ENCODE results near the gene AMBP. TPM values are rescaled to one million over a fixed set of nuclear protein-coding genes. Genes with fewer than 3 reads are reported as not detected.

Gene AMBP
- total and polyA plus RNA-seq, 2 donors (not counting 1 experiment from before 2014, with no cell fraction given), result not detected

GRCh38 chr9:114077162-114077837, 800 bp downstream of the AMBP start:
- intact Hi-C loops (cut with micrococcal nuclease), result no loop called here
- Histone ChIP-seq H3K27ac (ENCODE audit: low read length in 2 of 2) (no peak overlapping the region), H3K79me2 (ENCODE audit: control insufficient read depth, insufficient read depth, low read length) (no peaks in the 10 kb centered on the region), H3K4me3 (ENCODE audit: control extremely low read depth in 1 of 5, extremely low read depth in 1 of 5, insufficient read depth in 1 of 5, low read depth in 2 of 5, low read length in 4 of 5) (no peak overlapping the region), H4K20me1 (ENCODE audit: control insufficient read depth, insufficient read depth, low read length, poor library complexity, severe bottlenecking) (no peaks in the 10 kb centered on the region), H3K36me3 (replicated peaks in 1 of 2; ENCODE audit: control extremely low read depth in 1 of 2, control insufficient read depth in 1 of 2, extremely low read depth in 1 of 2, insufficient read depth in 2 of 2, low read length in 1 of 2) (no peaks in the 10 kb centered on the region), H3K9ac (ENCODE audit: low read length) (no peak overlapping the region), H3K9me3 (ENCODE audit: control extremely low read depth in 1 of 3, control insufficient read depth in 2 of 3, insufficient read depth in 1 of 3, low read length in 2 of 3) (no peaks in the 10 kb centered on the region), H2AFZ (ENCODE audit: insufficient read depth, low read depth, low read length, poor library complexity, severe bottlenecking) (no peak overlapping the region), H3K27me3 (replicated peaks in 1 of 4; ENCODE audit: control extremely low read depth in 1 of 4, control insufficient read depth in 3 of 4, insufficient read depth in 4 of 4, low read length in 3 of 4) (peaks cover 0 to 2% (median 0%) of the 10 kb centered on the region in 4 experiments), H3K4me1 (ENCODE audit: control insufficient read depth in 2 of 2, insufficient read depth in 2 of 2, low read length in 2 of 2) (no peaks in the 10 kb centered on the region), H3K4me2 (replicated peaks; ENCODE audit: low read depth, low read length, poor library complexity, severe bottlenecking) (no peak overlapping the region)
- no peaks in the 10 kb centered on the region for H3K9me3 Mint-ChIP-seq (ENCODE audit: insufficient read depth)
- CTCF ChIA-PET, result no interaction called here
- H3K4me3 Mint-ChIP-seq, result no peak overlapping the region
- POLR2A ChIA-PET, result no interaction called here
- no peak for DNase-seq
- H3K27me3 Mint-ChIP-seq, result peaks cover 23% of the 10 kb centered on the region
- no peaks in the 10 kb centered on the region for H3K4me1 Mint-ChIP-seq
- ATAC-seq (ENCODE audit: low read depth), result no peak
- TF ChIP-seq CTCF (IDR thresholded peaks at IDR 0.05) (no peak), EZH2 (IDR thresholded peaks at IDR 0.05; ENCODE audit: borderline replicate concordance, insufficient read depth, low read depth, low read length, poor library complexity, severe bottlenecking) (no peak)
- WGBS (ENCODE audit: insufficient coverage), result 35% methylated on average over 5 of the region's 7 CpGs
- H3K27ac Mint-ChIP-seq, result no peak overlapping the region

GRCh38 chr9:114076237-114077161, 1.6 kb downstream of the AMBP start:
- H3K27ac ChIP-seq (ENCODE audit: low read length in 2 of 2), result no peak overlapping the region
- POLR2A ChIA-PET, result no interaction called here
- CTCF ChIA-PET, result no interaction called here
- Mint-ChIP-seq H3K27ac (no peak overlapping the region), H3K4me3 (no peak overlapping the region), H3K4me1 (no peaks in the 10 kb centered on the region), H3K9me3 (ENCODE audit: insufficient read depth) (no peaks in the 10 kb centered on the region), H3K27me3 (peaks cover 23% of the 10 kb centered on the region)
- no peak overlapping the region for H3K4me3 ChIP-seq (ENCODE audit: control extremely low read depth in 1 of 5, extremely low read depth in 1 of 5, insufficient read depth in 1 of 5, low read depth in 2 of 5, low read length in 4 of 5)
- WGBS (ENCODE audit: insufficient coverage), result 81% methylated on average over 8 of the region's 14 CpGs
- peaks cover 0 to 5% (median 0%) of the 10 kb centered on the region in 3 donors for H3K9me3 ChIP-seq (ENCODE audit: control extremely low read depth in 1 of 3, control insufficient read depth in 2 of 3, insufficient read depth in 1 of 3, low read length in 2 of 3)
- H3K27me3 ChIP-seq (replicated peaks in 1 of 4; ENCODE audit: control extremely low read depth in 1 of 4, control insufficient read depth in 3 of 4, insufficient read depth in 4 of 4, low read length in 3 of 4), result peaks cover 0 to 2% (median 0%) of the 10 kb centered on the region in 4 experiments
- no peak overlapping the region for H2AFZ ChIP-seq (ENCODE audit: insufficient read depth, low read depth, low read length, poor library complexity, severe bottlenecking)
- H3K36me3 ChIP-seq (replicated peaks in 1 of 2; ENCODE audit: control extremely low read depth in 1 of 2, control insufficient read depth in 1 of 2, extremely low read depth in 1 of 2, insufficient read depth in 2 of 2, low read length in 1 of 2), result no peaks in the 10 kb centered on the region
- TF ChIP-seq CTCF (IDR thresholded peaks at IDR 0.05) (no peak), EZH2 (IDR thresholded peaks at IDR 0.05; ENCODE audit: borderline replicate concordance, insufficient read depth, low read depth, low read length, poor library complexity, severe bottlenecking) (no peak)
- H3K4me1 ChIP-seq (ENCODE audit: control insufficient read depth in 2 of 2, insufficient read depth in 2 of 2, low read length in 2 of 2), result no peaks in the 10 kb centered on the region
- H3K9ac ChIP-seq (ENCODE audit: low read length), result no peak overlapping the region
- H3K79me2 ChIP-seq (ENCODE audit: control insufficient read depth, insufficient read depth, low read length), result no peaks in the 10 kb centered on the region
- H4K20me1 ChIP-seq (ENCODE audit: control insufficient read depth, insufficient read depth, low read length, poor library complexity, severe bottlenecking), result no peaks in the 10 kb centered on the region
- intact Hi-C loops (cut with micrococcal nuclease), result no loop called here
- no peak for ATAC-seq (ENCODE audit: low read depth)
- no peak overlapping the region for H3K4me2 ChIP-seq (replicated peaks; ENCODE audit: low read depth, low read length, poor library complexity, severe bottlenecking)
- DNase-seq, result no peak
